GM11168 (cell line): ENCODE measurements around the gene DLGAP4.

Experiments used
- in situ Hi-C: fragments of 300-500 bp; cut with MboI; formaldehyde crosslinking; loops from one replicate; pipeline ENCODE4 v1.12.0; 2022; ENCODE audit warnings: low sequenced_read_pairs; ENCODE audit not compliant: unreplicated experiment

The DLGAP4 gene

GRCh38 chr20:36435124-36435523, 129.0 kb downstream of the DLGAP4 start:
- in situ Hi-C loops: loop anchor here (25.0 kb wide), 1 partner anchor 448 kb away; no protein-coding TSS in a partner anchor

GRCh38 chr20:36435592-36436541, 129.7 kb downstream of the DLGAP4 start:
- in situ Hi-C loops: loop anchor here (25.0 kb wide), 1 partner anchor 449 kb away; no protein-coding TSS in a partner anchor

- in situ Hi-C loops: loop anchor here (25.0 kb wide), 1 partner anchor 452 kb away; no protein-coding TSS in a partner anchor
Observed at GRCh38 chr20:36439040-36439730, 133.0 kb downstream of the DLGAP4 start.

- in situ Hi-C loops: loop anchor here (5.0 to 25.0 kb wide), 2 partner anchors 237 to 452 kb away; no protein-coding TSS in a partner anchor
Observed at GRCh38 chr20:36439731-36440072, 133.6 kb downstream of the DLGAP4 start.

- in situ Hi-C loops: loop anchor here (5.0 to 25.0 kb wide), 2 partner anchors 238 to 453 kb away; no protein-coding TSS in a partner anchor
Observed at GRCh38 chr20:36440370-36441026, 134.4 kb downstream of the DLGAP4 start.

- in situ Hi-C loops: loop anchor here (5.0 to 25.0 kb wide), 2 partner anchors 239 to 454 kb away; no protein-coding TSS in a partner anchor
Observed at GRCh38 chr20:36441027-36441414, 134.9 kb downstream of the DLGAP4 start.

- in situ Hi-C loops: loop anchor here (5.0 to 25.0 kb wide), 2 partner anchors 239 to 454 kb away; no protein-coding TSS in a partner anchor
Observed at GRCh38 chr20:36441416-36441815, 135.3 kb downstream of the DLGAP4 start.

- in situ Hi-C loops: loop anchor here (25.0 kb wide), 1 partner anchor 459 kb away; no protein-coding TSS in a partner anchor
Observed at GRCh38 chr20:36445847-36446246, 139.7 kb downstream of the DLGAP4 start.

GRCh38 chr20:36446557-36446956, 140.4 kb downstream of the DLGAP4 start:
- in situ Hi-C loops: loop anchor here (25.0 kb wide), 1 partner anchor 459 kb away; no protein-coding TSS in a partner anchor

- in situ Hi-C loops: loop anchor here (25.0 kb wide), 1 partner anchor 460 kb away; no protein-coding TSS in a partner anchor
Observed at GRCh38 chr20:36447101-36447500, 141.0 kb downstream of the DLGAP4 start.

- in situ Hi-C loops: loop anchor here (25.0 kb wide), 1 partner anchor 462 kb away; no protein-coding TSS in a partner anchor
Observed at GRCh38 chr20:36449663-36450062, 143.5 kb downstream of the DLGAP4 start.

- in situ Hi-C loops: no loop called here
Observed at GRCh38 chr20:36454332-36454697, 148.2 kb downstream of the DLGAP4 start.

GRCh38 chr20:36454698-36455427, 148.7 kb downstream of the DLGAP4 start:
- in situ Hi-C loops: no loop called here

GRCh38 chr20:36455972-36456625, 150.0 kb downstream of the DLGAP4 start:
- in situ Hi-C loops: no loop called here

- in situ Hi-C loops: no loop called here
Observed at GRCh38 chr20:36460648-36461599, 154.8 kb downstream of the DLGAP4 start.

- in situ Hi-C loops: no loop called here
Observed at GRCh38 chr20:36461600-36462439, 155.7 kb downstream of the DLGAP4 start.
